Nephron (organoid): ENCODE data around the gene TP63.
"Not testable (repeated sequence)": the region's sequence is repeated elsewhere in the genome, so short reads cannot be mapped to it uniquely, and the experiment has no call there.

Experiments
- H3K27ac Mint-ChIP-seq, 3 experiments: 2 replicates each; pipeline ENCODE4 v1.8.0; 2020; ENCODE audit warnings: mixed read lengths in 3 of 3, mild to moderate bottlenecking in 2 of 3, moderate library complexity in 1 of 3
- H3K27me3 Mint-ChIP-seq: 2 replicates; pipeline ENCODE4 v1.8.0; 2021; ENCODE audit warnings: low read depth, mild to moderate bottlenecking, moderate library complexity, mixed read lengths
- H3K36me3 Mint-ChIP-seq: 2 replicates; pipeline ENCODE4 v1.8.0; 2020; ENCODE audit warnings: low read depth, mixed read lengths
- H3K4me1 Mint-ChIP-seq: 2 replicates; pipeline ENCODE4 v1.8.0; 2020; ENCODE audit warnings: mixed read lengths
- H3K4me3 Mint-ChIP-seq, 3 experiments: 2 replicates each; pipeline ENCODE4 v1.8.0; 2020; ENCODE audit warnings: mild to moderate bottlenecking in 3 of 3, mixed read lengths in 3 of 3, moderate library complexity in 2 of 3
- H3K9me3 Mint-ChIP-seq: 2 replicates; pipeline ENCODE4 v1.8.0; 2020; ENCODE audit warnings: mixed read lengths
- TF ChIP-seq, protein P1 (sequence below), 3 experiments: fragments of 200-600 bp; sonication (generic); IDR thresholded peaks; one replicate each; pipeline ENCODE4 v1.5.0; 2021; ENCODE audit warnings: antibody characterized with exemption in 3 of 3; ENCODE audit not compliant: unreplicated experiment in 3 of 3

The TP63 gene

GRCh38 chr3:189598530-189599225, 32.5 kb upstream of the TP63 start:
- Mint-ChIP-seq H3K27ac (no peak overlapping the region), H3K4me3 (no peak overlapping the region), H3K4me1 (no peaks in the 10 kb centered on the region), H3K9me3 (peaks cover 6% of the 10 kb centered on the region), H3K36me3 (no peaks in the 10 kb centered on the region), H3K27me3 (no peaks in the 10 kb centered on the region)
- TF ChIP-seq, protein P1, sequence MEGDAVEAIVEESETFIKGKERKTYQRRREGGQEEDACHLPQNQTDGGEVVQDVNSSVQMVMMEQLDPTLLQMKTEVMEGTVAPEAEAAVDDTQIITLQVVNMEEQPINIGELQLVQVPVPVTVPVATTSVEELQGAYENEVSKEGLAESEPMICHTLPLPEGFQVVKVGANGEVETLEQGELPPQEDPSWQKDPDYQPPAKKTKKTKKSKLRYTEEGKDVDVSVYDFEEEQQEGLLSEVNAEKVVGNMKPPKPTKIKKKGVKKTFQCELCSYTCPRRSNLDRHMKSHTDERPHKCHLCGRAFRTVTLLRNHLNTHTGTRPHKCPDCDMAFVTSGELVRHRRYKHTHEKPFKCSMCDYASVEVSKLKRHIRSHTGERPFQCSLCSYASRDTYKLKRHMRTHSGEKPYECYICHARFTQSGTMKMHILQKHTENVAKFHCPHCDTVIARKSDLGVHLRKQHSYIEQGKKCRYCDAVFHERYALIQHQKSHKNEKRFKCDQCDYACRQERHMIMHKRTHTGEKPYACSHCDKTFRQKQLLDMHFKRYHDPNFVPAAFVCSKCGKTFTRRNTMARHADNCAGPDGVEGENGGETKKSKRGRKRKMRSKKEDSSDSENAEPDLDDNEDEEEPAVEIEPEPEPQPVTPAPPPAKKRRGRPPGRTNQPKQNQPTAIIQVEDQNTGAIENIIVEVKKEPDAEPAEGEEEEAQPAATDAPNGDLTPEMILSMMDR (IDR thresholded peaks at IDR 0.05; ENCODE audit: unreplicated experiment in 3 of 3), result no peak

DNA sequence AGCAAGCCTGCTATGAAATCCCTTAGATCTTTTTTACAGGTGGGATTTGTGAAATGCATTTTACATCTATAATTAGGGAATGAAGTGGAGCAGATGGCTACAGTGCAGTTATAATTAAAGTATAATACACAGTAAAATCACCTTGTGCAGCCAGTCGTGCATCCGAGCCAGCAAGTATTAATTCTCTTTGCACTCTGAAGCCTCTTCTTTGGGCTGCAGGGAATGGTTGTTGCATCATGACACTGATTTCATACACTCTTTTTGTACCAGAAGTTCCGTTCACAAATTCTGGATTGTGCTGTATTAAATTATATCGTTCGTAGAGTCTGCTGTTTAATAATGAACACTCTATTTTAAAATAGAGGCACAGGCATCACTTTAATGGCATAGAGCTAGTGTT, 28.7 kb upstream of the TP63 start:
- TF ChIP-seq, protein P1 (IDR thresholded peaks at IDR 0.05; ENCODE audit: unreplicated experiment in 3 of 3), result no peak
- Mint-ChIP-seq H3K27me3 (no peaks in the 10 kb centered on the region), H3K4me1 (no peaks in the 10 kb centered on the region), H3K36me3 (no peaks in the 10 kb centered on the region), H3K9me3 (peaks cover 6% of the 10 kb centered on the region), H3K4me3 (no peak overlapping the region), H3K27ac (no peak overlapping the region)

DNA sequence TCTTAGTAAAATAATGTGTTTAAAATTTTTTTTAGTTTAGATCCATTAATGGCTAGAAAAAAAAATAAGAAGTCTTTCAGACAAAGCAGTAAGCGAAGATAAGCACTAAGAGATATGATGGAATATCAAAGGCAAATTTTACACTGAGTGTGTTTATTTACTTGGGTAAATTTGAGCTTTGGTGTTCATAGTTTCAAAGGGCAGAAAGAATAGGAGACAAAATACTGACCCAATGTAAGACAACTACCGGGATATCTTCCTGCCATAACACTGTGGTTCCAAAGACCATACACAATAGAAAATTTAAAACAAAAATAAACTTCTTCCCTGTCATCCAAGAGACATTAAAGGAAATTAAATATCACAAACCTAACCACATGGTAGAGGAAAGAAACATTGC, 25.5 kb upstream of the TP63 start:
- Mint-ChIP-seq H3K27ac (no peak overlapping the region), H3K4me1 (no peaks in the 10 kb centered on the region), H3K27me3 (no peaks in the 10 kb centered on the region), H3K4me3 (no peak overlapping the region), H3K9me3 (peaks cover 19% of the 10 kb centered on the region), H3K36me3 (no peaks in the 10 kb centered on the region)
- TF ChIP-seq, protein P1 (IDR thresholded peaks at IDR 0.05; ENCODE audit: unreplicated experiment in 3 of 3), result no peak

DNA sequence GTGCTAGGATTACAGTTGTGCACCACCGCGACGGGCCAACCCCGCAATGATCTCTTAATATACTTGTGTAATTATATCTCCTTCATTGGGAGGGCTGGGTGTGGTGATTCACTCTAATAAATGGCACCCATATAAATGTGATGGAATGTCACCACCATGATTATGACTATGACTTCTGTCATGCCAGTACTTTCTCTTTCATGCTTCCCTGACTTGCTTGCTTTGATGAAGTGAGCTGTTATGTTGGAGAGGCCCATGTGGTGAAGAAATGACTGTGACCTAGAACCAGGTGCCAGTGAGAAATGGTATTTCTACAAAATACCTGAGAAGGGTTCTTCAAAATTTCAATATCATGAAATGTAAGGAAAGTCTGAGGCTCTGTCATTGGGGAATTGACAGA, 24.4 kb upstream of the TP63 start:
- Mint-ChIP-seq H3K4me1 (no peaks in the 10 kb centered on the region), H3K36me3 (no peaks in the 10 kb centered on the region), H3K27me3 (no peaks in the 10 kb centered on the region), H3K9me3 (peaks cover 27% of the 10 kb centered on the region), H3K27ac (no peak overlapping the region), H3K4me3 (no peak overlapping the region)
- TF ChIP-seq, protein P1 (IDR thresholded peaks at IDR 0.05; ENCODE audit: unreplicated experiment in 3 of 3), result no peak

DNA sequence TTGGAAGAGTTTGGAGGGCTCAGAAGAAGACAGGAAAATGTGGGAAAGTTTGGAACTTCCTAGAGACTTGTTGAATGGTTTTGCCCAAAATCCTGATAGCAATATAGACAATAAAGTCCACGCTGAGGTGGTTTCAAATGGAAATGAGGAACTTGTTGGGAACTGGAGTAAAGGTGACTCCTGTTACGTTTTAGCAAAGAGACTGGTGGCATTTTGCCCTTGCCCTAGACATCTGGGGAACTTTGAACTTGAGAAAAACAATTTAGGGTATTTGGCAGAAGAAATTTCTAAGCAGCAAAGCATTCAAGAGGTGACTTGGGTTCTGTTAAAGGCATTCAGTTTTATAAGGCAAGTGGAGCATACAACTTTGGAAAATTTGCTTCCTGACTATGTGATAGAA, 18.5 kb upstream of the TP63 start:
- not testable (repeated sequence) for H3K27me3 Mint-ChIP-seq, H3K4me3 Mint-ChIP-seq, H3K4me1 Mint-ChIP-seq, H3K36me3 Mint-ChIP-seq, H3K27ac Mint-ChIP-seq
- peaks cover 24% of the 10 kb centered on the region for H3K9me3 Mint-ChIP-seq

DNA sequence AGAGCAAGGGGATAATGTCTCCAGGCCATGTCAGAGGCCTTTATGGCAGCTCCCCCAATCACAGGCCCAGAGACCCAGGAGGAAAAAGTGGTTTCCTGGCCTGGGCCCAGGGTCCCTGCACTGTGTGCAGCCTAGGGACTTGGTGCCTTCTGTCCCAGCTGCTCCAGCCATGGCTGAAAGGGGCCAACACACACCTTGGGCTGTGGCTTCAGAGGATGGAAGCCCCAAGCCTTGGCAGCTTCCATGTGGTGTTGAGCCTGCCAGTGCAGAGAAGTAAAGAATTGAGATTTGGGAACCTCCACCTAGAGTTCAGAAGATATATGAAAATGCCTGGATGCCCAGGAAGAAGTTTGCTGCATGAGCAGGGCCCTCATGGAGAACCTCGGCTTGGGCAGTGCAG, 18.1 kb upstream of the TP63 start:
- H3K4me1 Mint-ChIP-seq, result no peaks in the 10 kb centered on the region
- TF ChIP-seq, protein P1 (IDR thresholded peaks at IDR 0.05; ENCODE audit: unreplicated experiment in 3 of 3), result no peak
- no peaks in the 10 kb centered on the region for H3K27me3 Mint-ChIP-seq
- H3K27ac Mint-ChIP-seq, result no peak overlapping the region
- no peaks in the 10 kb centered on the region for H3K36me3 Mint-ChIP-seq
- peaks cover 21% of the 10 kb centered on the region for H3K9me3 Mint-ChIP-seq
- no peak overlapping the region for H3K4me3 Mint-ChIP-seq
